RPMI8226 (cell line): Measurements from ENCODE around the gene ACCS.

Experiments
- DNase-seq: peaks from one replicate; pipeline ENCODE4 v3.0.0-alpha.2; 2015

ACCS gene

GRCh38 chr11:44094260-44094868, 28.3 kb downstream of the ACCS start:
- DNase-seq, result peak; percentile 77

- peak; percentile 80 for DNase-seq
Measured at GRCh38 chr11:44095506-44096359, 29.7 kb downstream of the ACCS start, which contains the start of gene EXT2. EXT2 (plus strand) TSS chr11:44095678; CDS start chr11:44107713, 12,035 bp downstream.

- no peak for DNase-seq
Measured at GRCh38 chr11:44096360-44097185, 30.5 kb downstream of the ACCS start.

GRCh38 chr11:44097821-44098220, 31.8 kb downstream of the ACCS start:
- DNase-seq, result no peak

GRCh38 chr11:44101098-44101497, 35.0 kb downstream of the ACCS start:
- no peak for DNase-seq

- no peak for DNase-seq
Measured at GRCh38 chr11:44104481-44105294, 38.6 kb downstream of the ACCS start.

GRCh38 chr11:44108260-44108659, 42.2 kb downstream of the ACCS start:
- no peak for DNase-seq

GRCh38 chr11:44110231-44110679, 44.2 kb downstream of the ACCS start:
- DNase-seq, result peak; percentile 54

- DNase-seq, result peak; percentile 47
Measured at GRCh38 chr11:44112091-44112821, 46.2 kb downstream of the ACCS start.

- DNase-seq, result no peak
Measured at GRCh38 chr11:44113018-44113417, 46.9 kb downstream of the ACCS start.

GRCh38 chr11:44113572-44113971, 47.5 kb downstream of the ACCS start:
- DNase-seq, result no peak

- no peak for DNase-seq
Measured at GRCh38 chr11:44116234-44116830, 50.3 kb downstream of the ACCS start.

- DNase-seq, result no peak
Measured at GRCh38 chr11:44120169-44120568, 54.1 kb downstream of the ACCS start.

GRCh38 chr11:44125598-44125997, 59.5 kb downstream of the ACCS start:
- no peak for DNase-seq

GRCh38 chr11:44126304-44126703, 60.2 kb downstream of the ACCS start:
- no peak for DNase-seq

GRCh38 chr11:44127130-44127529, 61.1 kb downstream of the ACCS start:
- no peak for DNase-seq

GRCh38 chr11:44128729-44129128, 62.7 kb downstream of the ACCS start:
- no peak for DNase-seq

- no peak for DNase-seq
Measured at GRCh38 chr11:44130751-44131150, 64.7 kb downstream of the ACCS start.

- DNase-seq, result peak; percentile 8
Measured at GRCh38 chr11:44133335-44133946, 67.4 kb downstream of the ACCS start.
